Liver (tissue), 9 donors: ENCODE measurements around the gene TOX2. TPM values are rescaled to one million over a fixed set of nuclear protein-coding genes. Genes with fewer than 3 reads are reported as not detected.

Experiments used
- DNase-seq: peaks from one replicate; pipeline ENCODE4 v3.0.0-alpha.2; 2017; ENCODE audit warnings: low spot score
- H3K27ac ChIP-seq, 2 donors: one replicate each; pipeline ENCODE4 v1.7.0; 2013; ENCODE audit warnings: inconsistent platforms in 2 of 2, low read length in 2 of 2, control low read depth in 1 of 2, low read depth in 1 of 2, mild to moderate bottlenecking in 1 of 2
- H3K27me3 ChIP-seq, 4 donors: one replicate each; pipeline versions ENCODE4 v1.6.1 to v1.7.0; 2013; ENCODE audit warnings: low read length in 3 of 4, inconsistent platforms in 1 of 4, mild to moderate bottlenecking in 1 of 4, moderate library complexity in 1 of 4; ENCODE audit not compliant: control insufficient read depth in 4 of 4, insufficient read depth in 4 of 4
- H3K36me3 ChIP-seq, 4 donors: one replicate each; pipeline versions ENCODE4 v1.6.1 to v1.7.0; 2013; ENCODE audit warnings: low read length in 3 of 4, mild to moderate bottlenecking in 3 of 4, low read depth in 1 of 4, moderate library complexity in 1 of 4; ENCODE audit not compliant: control insufficient read depth in 4 of 4, insufficient read depth in 3 of 4
- H3K4me1 ChIP-seq, 4 donors: one replicate each; pipeline versions ENCODE4 v1.6.1 to v1.7.0; 2013; ENCODE audit warnings: low read length in 3 of 4, mild to moderate bottlenecking in 3 of 4, moderate library complexity in 1 of 4; ENCODE audit not compliant: control insufficient read depth in 4 of 4, insufficient read depth in 4 of 4
- H3K4me3 ChIP-seq, 3 donors: one replicate each; pipeline versions ENCODE4 v1.6.1 to v1.7.0; 2013; ENCODE audit warnings: low read length in 3 of 3, control low read depth in 1 of 3, low read depth in 1 of 3, mild to moderate bottlenecking in 1 of 3
- H3K9ac ChIP-seq, 2 donors: one replicate each; pipeline ENCODE4 v1.7.0; 2013; ENCODE audit warnings: low read length in 2 of 2, mild to moderate bottlenecking in 2 of 2, moderate library complexity in 2 of 2, control low read depth in 1 of 2, low read depth in 1 of 2
- H3K9me3 ChIP-seq, 4 donors: one replicate each; pipeline versions ENCODE4 v1.6.1 to v1.7.0; 2013; ENCODE audit warnings: low read length in 3 of 4; ENCODE audit not compliant: control insufficient read depth in 4 of 4
- ATF3 ChIP-seq: IDR thresholded peaks from 2 replicates; pipeline ENCODE4 v1.6.1; 2016; ENCODE audit warnings: antibody characterized with exemption
- CTCF ChIP-seq: fragments of 150-350 bp; IDR thresholded peaks from 2 replicates; pipeline ENCODE4 v1.5.1; 2017; ENCODE audit warnings: improper control_type of control experiment, low read depth, low read length; ENCODE audit not compliant: missing input control
- EGR1 ChIP-seq, 2 donors: IDR thresholded peaks; 2 replicates each; pipeline ENCODE4 v1.6.1; 2016 to 2018; ENCODE audit warnings: antibody characterized with exemption in 2 of 2, low read depth in 2 of 2
- FOXA1 ChIP-seq: IDR thresholded peaks from 2 replicates; pipeline ENCODE4 v1.6.1; 2016; ENCODE audit warnings: antibody characterized with exemption
- FOXA2 ChIP-seq: IDR thresholded peaks from 2 replicates; pipeline ENCODE4 v1.6.1; 2016; ENCODE audit warnings: antibody characterized with exemption
- GABPA ChIP-seq, 2 donors: IDR thresholded peaks in 1 of 2; conservative IDR thresholded peaks in 1 of 2; 2 replicates each; pipeline ENCODE4 v1.6.1; 2016; ENCODE audit warnings: antibody characterized with exemption in 2 of 2, mild to moderate bottlenecking in 1 of 2, moderate library complexity in 1 of 2
- HNF4A ChIP-seq, 2 donors: conservative IDR thresholded peaks; 2 replicates each; pipeline ENCODE4 v1.6.1; 2016; ENCODE audit warnings: antibody characterized with exemption in 2 of 2, mild to moderate bottlenecking in 2 of 2
- HNF4G ChIP-seq: IDR thresholded peaks from 2 replicates; pipeline ENCODE4 v1.6.1; 2016; ENCODE audit warnings: antibody characterized with exemption
- JUND ChIP-seq, 2 donors: IDR thresholded peaks; 2 replicates each; pipeline ENCODE4 v1.6.1; 2016; ENCODE audit warnings: antibody characterized with exemption in 2 of 2
- MAX ChIP-seq: IDR thresholded peaks from 2 replicates; pipeline ENCODE4 v1.6.1; 2016; ENCODE audit warnings: antibody characterized with exemption
- NR2F2 ChIP-seq: IDR thresholded peaks from 2 replicates; pipeline ENCODE4 v1.6.1; 2016; ENCODE audit warnings: antibody characterized with exemption
- RAD21 ChIP-seq, 2 donors: IDR thresholded peaks; 2 replicates each; pipeline ENCODE4 v1.6.1; 2016; ENCODE audit warnings: antibody characterized with exemption in 2 of 2, mild to moderate bottlenecking in 2 of 2
- REST ChIP-seq: IDR thresholded peaks from 2 replicates; pipeline ENCODE4 v1.6.1; 2016; ENCODE audit warnings: antibody characterized with exemption, mild to moderate bottlenecking
- RXRA ChIP-seq, 2 donors: IDR thresholded peaks; 2 replicates each; pipeline ENCODE4 v1.6.1; 2017 to 2018; ENCODE audit warnings: antibody characterized with exemption in 2 of 2, mild to moderate bottlenecking in 1 of 2
- SP1 ChIP-seq: IDR thresholded peaks from 2 replicates; pipeline ENCODE4 v1.6.1; 2018; ENCODE audit warnings: antibody characterized with exemption, mild to moderate bottlenecking
- TAF1 ChIP-seq: conservative IDR thresholded peaks from 2 replicates; pipeline ENCODE4 v1.6.1; 2016; ENCODE audit warnings: antibody characterized with exemption, mild to moderate bottlenecking
- YY1 ChIP-seq: IDR thresholded peaks from 2 replicates; pipeline ENCODE4 v1.6.1; 2016; ENCODE audit warnings: antibody characterized with exemption, mild to moderate bottlenecking
- WGBS: extraction: QIAGEN DNeasy Blood & Tissue Kit; methylation state at CpG from one replicate; pipeline ENCODE4 v1.1.7; 2013; 5-methylcytosine and 5-hydroxymethylcytosine counted together
- polyA plus RNA-seq, 2 donors: library from polyadenylated mRNA; stranded (reverse) in 1 of 2; unstranded in 1 of 2; fragments of 200-250 nt in 1 of 2; fragments of >200 nt in 1 of 2; fragmentation: Nextera tagmentation in 1 of 2; extraction: Ambion mirVana in 1 of 2; gene quantifications; one replicate each; pipeline versions ENCODE4 v1.2.1 to v1.2.3, GENCODE V29; 2013 to 2015
- total RNA-seq, 2 donors: library from RNA; depleted of rRNA; stranded (reverse); fragments of >200 nt; gene quantifications; one replicate each; pipeline ENCODE4 v1.2.3, GENCODE V29; 2014
- TF ChIP-seq, protein P1 (sequence below): IDR thresholded peaks from 2 replicates; pipeline ENCODE4 v1.6.1; 2016; ENCODE audit warnings: antibody characterized with exemption
- donor health status: healthy.
- donor health status: healthy.
- donor health status: healthy.
- donor health status: healthy.
- donor health status: healthy.

Gene TOX2
- total and polyA plus RNA-seq, 4 donors: 0.33 to 2.7 (median 1.4) TPM

GRCh38 chr20:43983904-43984361 is 69.3 kb downstream of the TOX2 start:
- TF ChIP-seq, protein P1, sequence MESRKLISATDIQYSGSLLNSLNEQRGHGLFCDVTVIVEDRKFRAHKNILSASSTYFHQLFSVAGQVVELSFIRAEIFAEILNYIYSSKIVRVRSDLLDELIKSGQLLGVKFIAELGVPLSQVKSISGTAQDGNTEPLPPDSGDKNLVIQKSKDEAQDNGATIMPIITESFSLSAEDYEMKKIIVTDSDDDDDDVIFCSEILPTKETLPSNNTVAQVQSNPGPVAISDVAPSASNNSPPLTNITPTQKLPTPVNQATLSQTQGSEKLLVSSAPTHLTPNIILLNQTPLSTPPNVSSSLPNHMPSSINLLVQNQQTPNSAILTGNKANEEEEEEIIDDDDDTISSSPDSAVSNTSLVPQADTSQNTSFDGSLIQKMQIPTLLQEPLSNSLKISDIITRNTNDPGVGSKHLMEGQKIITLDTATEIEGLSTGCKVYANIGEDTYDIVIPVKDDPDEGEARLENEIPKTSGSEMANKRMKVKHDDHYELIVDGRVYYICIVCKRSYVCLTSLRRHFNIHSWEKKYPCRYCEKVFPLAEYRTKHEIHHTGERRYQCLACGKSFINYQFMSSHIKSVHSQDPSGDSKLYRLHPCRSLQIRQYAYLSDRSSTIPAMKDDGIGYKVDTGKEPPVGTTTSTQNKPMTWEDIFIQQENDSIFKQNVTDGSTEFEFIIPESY: no peak
- TF ChIP-seq REST (no peak), FOXA1 (no peak), YY1 (no peak), GABPA (IDR thresholded peaks at IDR 0.05 in 1 of 2, conservative IDR thresholded peaks at IDR 0.05 in 1 of 2) (no peak), JUND (IDR thresholded peaks at IDR 0.05) (no peak), ATF3 (no peak), NR2F2 (no peak), SP1 (no peak), CTCF (no peak), TAF1 (no peak), FOXA2 (no peak), EGR1 (IDR thresholded peaks at IDR 0.05; ENCODE audit: low read depth in 2 of 2) (no peak), HNF4A (conservative IDR thresholded peaks at IDR 0.05) (no peak), RXRA (IDR thresholded peaks at IDR 0.05) (no peak), RAD21 (IDR thresholded peaks at IDR 0.05) (no peak), MAX (no peak), HNF4G (no peak)
- 75% methylated on average over 6 of the region's 6 CpGs for WGBS
- Histone ChIP-seq H3K9me3 (no peaks in the 10 kb centered on the region), H3K9ac (no peak overlapping the region), H3K4me1 (no peaks in the 10 kb centered on the region), H3K27me3 (no peaks in the 10 kb centered on the region), H3K27ac (no peak overlapping the region), H3K36me3 (no peaks in the 10 kb centered on the region), H3K4me3 (no peak overlapping the region)
- DNase-seq: no peak
